CD4-positive, alpha-beta T cell treated with Interleukin-17A for 1 hour (primary cell): ENCODE results near the gene MGST3.
A peak's percentile ranks its signal among the peaks of the same experiment; 100 is the strongest.
"Not testable (repeated sequence)": the region's sequence is repeated elsewhere in the genome, so short reads cannot be mapped to it uniquely, and the experiment has no call there.

ENCODE experiments used
- DNase-seq: peaks from one replicate; pipeline ENCODE4 v3.0.0-alpha.2; 2020

MGST3 gene

DNA sequence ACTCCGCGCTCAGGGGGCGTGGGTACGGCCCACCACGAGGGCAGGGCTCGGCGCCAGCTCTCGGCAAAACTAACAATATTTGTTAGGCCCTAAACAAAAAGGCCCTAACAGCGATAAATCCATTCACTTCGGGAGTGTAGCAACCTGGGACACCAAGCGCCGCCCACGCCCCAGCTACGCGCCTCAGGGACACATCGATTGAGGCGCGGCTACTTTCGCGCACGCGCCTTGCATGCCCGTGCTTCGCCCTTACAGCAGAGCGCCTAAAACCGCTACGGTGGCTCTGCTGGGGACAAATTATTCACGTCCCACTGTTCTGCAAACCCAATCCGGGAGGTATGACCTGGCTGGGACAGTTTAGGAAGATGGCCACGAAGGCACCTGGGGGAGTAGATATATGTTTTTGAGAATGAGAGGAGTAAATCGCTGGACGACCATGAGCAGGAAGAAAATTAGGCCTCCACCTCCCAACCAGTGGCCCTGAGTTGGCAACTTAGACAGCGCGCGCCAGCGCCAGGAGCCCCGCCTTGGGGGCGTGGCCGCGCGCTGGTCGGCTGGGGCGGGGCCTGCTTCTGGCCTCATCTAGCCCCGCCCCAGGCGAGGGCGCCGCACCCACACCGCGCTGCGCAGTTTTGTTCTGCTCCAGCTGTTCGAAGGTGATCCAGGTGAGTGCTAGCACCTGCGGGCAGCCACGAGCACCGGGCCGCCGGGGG, at the start of gene MGST3:
MGST3 (plus strand) TSS at position 606 of the 713 bp plus-strand sequence. CDS start 18,614 bp downstream, outside the sequence.
- DNase-seq, result peak; percentile 95

DNA sequence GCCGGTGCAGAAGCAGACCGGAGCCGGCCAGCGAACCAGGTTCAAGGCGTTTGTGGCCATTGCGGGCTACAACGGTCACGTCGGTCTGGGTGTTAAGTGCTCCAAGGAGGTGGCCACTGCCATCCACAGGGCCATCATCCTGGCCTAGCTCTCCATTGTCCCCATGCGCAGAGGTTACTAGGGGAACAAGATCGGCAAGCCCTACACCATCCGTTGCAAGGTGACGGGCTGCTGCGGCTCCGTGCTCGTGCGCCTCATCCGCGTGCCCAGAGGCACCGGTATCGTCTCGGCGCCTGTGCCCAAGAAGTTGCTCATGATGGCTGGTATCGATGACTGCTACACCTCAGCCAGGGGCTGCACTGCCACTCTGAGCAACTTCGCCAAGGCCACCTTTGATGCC, 49.1 kb upstream of the MGST3 start:
- DNase-seq, result no peak

DNA sequence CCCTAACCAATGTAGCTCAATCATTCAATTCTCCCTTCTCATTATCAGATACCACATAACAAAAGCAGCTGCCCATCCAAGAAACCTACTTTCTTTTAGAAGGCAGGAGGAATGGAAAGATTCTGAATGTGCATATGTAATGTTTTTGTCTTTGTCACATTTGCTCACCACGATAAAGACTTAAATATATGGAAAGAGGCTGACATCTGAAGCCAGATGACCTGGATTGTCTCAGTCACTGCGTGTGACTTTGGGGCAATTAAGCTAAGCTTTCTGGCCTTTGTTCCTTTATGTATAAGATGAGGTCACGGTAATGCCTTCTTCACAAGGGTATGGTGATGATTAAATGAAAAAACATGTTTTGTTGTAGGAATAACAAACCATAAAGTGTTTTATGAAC, 44.6 kb upstream of the MGST3 start:
- DNase-seq, result no peak

DNA sequence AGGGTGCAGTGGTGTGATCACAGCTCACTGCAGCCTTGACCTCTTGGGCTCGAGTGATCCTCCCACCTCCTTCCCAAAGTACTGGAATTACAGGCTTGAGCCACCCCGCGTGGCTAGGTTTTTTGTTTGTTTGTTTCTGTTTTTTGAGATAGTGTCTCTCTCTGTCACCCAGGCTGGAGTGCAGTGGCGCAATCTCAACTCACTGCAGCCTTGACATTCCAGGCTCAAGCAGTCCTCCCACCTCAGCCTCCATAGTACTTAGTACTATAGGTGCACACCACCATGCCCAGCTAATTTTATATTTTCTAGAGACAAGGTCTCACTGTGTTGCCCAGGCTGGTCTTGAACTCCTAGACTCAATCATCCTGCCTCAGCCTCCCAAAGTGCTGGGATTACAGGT, 39.6 kb upstream of the MGST3 start:
- DNase-seq, result not testable (repeated sequence)

DNA sequence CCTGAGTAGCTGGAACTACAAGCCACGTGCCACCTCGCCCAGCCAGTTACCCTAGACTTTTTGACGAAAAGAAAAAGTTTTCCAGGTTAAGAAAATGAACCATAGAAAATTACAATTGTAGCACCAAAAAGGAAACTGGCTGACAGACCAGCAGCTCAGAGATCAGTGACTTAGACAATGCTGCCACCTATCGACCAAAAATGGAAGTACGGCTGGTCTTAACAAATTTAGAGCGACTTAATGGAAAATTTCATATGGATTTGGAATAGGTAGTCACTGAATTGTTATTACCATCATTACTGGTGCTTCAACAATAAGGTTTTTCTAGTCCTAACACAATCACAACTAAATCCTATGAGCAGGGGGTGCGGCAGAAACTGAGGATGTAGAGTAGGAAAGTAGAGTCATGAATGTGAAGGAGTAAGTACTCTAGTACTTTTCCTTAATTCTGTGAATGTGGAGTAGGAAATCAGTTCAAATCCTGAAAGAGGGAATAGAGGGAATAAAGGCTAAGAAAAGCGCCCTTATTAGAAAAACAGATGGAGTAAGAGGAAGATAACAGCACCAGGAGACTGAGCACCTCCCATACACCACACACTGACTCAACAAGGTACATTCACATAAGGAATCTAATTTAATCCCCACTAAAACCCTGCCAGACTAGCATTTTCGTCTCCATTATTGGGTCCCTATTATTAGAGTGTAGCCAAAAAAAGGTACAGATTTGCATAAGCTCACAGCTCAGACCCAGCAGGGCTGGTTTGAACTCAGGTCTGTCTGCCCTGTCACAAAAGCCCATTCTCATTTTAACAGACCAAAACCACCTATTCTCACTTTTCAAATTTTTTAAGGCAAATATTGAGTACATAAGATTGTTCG, 37.9 kb upstream of the MGST3 start:
- peak; percentile 83 for DNase-seq

DNA sequence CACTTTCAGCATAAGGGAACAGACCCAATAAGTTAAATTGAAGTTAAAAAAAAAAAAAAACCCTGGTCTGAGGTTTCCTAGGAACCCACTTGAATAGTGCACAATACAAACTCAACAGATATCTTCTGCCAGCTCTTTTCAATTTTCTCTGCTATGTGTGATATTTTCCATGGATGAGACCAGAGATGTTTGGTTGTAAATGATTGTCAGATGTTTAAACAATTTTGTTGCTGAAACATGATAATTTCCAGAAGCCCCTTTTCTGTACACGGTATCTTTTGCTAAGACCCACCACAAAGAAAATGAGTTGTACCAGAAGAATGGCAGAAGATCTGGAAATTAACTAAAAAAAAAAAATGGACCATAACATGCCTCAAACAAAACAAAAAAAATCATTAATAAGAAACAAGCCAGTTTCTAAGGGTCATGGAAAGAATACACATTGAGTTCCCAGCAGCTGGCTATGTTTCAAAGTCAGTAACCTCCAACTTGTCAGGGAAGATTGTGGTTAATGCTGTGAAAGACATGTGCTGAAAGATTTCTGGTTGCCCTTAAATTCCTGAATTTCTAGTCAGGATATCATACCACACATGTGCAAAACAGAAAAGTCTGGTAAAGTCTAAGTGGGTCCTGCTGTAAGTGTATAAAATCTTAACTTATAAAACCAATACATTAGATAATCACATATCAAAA, 35.6 kb upstream of the MGST3 start:
- DNase-seq, result no peak

DNA sequence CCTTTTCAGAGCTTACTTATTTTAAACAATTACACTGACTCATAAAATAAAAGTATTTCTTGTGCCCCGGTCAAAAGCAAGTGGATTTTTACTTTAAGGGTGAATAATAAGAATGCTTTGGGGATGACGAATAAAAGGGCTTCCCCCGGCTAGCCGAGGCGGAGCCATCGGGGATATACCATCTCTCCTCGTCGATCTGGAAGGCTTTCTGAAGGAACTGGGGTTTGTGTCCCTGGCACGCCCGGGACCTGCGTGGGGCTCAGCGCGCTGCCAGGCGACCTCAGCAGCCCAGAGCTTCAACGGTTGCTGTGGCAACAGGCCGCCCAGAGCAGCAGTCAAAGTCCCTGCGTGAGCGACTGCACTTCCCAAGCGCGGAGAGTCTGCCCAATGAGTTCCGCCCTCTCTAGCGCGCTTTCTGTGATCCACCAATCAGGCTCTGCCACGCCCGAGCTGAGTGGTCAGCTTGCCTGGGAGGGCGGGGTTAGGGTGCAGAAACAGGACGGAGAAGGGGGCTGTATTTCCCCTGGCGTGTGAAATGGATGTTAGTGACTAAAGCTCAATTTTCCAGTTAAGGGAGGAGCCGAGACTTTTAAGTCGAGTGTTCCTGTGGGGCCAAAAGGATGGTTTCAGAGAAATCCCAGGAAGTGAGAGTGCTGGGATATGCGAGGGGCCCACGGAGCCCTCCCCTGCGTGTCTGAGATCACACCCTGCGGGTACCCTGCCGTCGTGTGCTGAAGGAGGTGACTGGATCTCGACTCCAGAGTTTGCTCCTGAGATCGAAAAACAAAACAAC, 33.0 kb upstream of the MGST3 start:
- DNase-seq, result peak; percentile 95

DNA sequence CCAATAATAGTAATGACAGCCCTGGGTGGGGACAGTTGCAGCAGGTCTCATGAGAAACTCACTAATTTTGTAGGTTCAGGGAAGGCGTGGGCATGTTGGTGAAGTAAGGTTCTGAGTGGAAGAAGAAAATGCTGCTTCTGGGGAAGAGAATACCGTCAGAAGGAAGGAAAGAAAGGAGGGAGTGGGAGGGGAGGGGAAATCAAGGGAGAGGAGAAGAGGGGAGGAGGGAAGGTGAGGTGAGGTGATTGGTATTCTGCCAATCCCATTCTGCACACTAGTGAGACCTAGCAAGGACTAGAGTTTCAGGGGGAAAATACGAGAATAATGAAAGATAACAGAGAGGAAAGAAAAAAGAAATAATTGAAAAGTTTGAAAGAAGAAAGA, 32.4 kb upstream of the MGST3 start:
- DNase-seq, result no peak

DNA sequence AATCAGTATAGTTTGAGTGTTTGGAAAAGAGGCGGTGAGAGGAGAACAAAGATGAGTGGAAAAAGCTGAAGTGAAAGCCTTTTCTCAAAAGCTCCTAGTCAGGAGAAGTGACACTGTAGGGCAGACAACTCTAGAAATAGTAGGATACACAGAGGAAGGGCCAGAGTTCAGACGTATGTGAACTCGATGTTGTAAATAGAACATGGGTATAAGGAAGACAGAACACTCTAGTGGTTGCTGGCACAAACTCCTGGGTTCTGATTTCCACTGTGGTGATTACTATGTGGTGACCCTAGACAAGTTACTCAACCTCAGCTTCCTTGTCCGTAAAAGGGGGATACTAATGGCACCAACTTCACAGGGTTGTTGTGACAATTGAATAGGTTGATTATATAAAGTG, 30.2 kb upstream of the MGST3 start:
- DNase-seq, result no peak

DNA sequence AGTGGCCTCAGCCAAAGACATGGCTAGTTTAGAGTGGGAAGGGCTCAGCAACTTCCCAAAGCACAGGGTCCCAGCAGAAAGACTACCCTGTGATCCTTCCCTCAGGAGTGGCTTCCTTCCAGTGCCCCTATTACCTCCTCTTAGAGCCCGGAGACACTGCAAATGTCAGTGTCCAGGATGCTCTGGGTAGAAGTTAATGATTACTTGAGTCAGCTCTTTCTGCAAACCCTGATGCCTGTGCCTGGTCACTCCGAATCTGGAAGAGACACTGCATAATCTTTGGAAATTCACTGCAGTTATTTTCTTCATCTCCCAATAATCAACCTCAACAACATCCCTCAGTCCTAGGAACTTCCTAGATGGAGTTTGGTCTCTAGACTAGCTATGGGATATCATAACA, 27.2 kb upstream of the MGST3 start:
- DNase-seq, result no peak

DNA sequence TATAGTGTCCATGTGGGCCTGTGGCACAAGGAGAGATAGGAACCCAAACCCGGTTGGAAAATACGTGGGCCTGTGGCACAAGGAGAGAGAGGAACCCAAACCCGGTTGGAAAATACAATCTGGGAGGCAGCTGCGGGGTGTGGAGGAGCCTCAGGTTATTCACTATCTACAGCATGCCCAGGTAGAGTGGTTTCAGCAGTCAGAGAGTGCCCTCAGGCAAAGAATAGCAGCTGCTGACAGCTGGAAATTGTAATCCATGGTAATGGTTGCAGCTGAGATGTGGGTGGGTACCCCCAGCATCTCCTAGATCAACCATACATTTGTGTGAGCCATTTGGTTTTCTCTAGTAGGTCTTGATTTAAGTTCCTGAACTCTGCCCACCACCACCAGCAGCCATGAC, 25.8 kb upstream of the MGST3 start:
- no peak for DNase-seq

DNA sequence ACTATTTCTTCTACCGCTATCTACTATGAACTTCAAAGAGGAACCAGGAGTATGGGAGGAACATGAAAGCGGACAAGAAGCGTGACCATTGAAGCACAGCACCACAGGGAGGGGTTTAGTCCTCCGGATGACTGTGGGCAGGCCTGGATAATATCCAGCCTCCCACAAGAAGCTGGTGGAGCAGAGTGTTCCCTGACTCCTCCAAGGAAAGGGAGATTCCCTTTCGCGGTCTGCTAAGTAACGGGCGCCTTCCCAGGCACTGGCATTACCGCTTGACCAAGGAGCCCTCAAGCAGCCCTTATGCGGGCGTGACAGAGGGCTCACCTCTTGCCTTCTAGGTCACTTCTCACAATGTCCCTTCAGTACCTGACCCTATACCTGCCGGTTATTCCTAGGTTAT, 24.4 kb upstream of the MGST3 start:
- DNase-seq, result not testable (repeated sequence)

DNA sequence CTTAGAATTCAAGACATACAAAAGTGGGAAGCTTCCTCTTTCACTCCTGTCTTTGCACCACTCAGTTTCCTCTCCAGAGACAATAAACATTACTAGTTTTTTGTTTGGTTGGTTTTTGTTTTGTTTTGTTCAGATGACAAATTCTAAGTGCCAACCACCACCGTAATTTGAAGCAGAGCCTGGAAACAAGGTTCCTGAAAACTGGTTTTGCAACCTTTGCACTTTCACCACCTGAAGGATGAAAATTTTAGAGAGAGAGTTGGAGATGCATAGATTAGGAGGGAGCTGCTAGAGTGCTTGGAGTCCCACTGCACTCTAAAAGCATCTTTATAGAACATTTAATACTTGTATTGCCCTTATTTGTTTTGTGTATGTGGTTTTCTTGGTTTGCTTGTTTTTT, 20.2 kb upstream of the MGST3 start:
- no peak for DNase-seq

DNA sequence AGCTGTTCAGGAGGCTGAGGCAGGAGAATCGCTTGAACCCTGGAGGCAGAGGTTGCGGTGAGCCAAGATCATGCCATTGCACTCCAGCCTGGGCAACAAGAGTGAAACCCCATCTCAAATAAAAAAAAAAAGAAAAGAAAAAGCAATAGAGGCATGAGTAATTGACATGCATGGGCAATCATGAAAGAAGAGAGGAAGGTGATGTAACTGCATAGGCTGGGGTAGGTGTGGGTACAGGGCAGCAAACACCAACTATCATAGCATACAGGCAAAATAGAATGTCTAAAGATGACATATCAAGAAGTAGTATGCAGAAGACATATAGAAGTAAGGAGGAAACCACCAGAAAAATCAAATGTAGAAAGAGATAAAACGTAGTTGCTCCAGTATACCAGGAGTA, 19.0 kb upstream of the MGST3 start:
- no peak for DNase-seq

DNA sequence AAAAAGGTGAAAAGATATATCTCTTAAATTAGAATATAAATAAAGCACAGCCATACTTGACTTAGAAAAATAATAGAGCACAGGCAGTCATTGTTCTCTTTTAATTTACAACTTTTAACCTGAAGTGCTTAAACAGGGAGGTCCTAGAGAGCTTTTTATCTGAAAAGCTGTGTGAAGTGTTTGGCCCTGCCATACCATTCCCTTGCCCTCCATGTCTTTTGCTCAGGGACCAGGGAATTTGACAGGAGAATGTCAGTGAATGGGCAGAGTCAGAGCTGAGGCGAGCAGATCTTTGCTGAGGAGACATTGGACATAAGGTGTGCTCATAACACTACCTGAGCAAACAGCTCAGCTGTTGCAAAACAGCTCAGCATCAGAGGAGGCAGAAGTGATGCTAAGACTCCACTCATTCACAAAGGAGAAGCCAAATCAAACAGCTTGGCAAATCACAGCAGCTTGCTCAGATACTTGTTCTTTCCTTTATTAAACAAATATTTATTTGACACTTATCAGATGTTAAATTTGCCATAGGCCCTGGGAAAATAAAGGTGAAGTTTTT, 14.9 kb upstream of the MGST3 start:
- DNase-seq, result no peak

DNA sequence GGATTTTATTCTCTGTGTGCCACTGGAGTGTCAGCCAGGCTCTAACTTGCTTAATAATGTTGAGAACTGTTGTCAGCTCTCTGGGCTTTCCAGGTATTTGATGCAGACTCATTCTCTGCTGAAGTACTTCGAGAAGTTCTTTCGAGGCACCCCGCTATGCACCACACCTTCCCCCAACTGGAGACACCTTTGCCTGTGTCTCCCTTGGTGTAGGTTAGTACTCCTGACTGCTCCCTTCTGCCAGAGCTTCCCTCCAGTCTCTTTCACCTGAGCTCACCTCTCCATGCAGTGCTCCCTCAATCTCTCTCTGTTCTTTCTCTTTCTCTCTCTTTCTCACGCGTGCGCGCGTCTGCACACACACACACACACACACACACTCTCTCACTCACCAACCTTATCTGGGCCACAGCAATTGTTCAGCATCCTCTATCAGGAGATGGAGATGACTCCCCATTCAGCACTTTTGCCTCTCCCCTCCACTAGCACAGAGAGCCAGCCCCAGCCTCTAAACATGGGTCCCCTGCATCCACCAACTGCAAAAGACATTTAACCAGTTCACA, 14.0 kb upstream of the MGST3 start:
- DNase-seq, result no peak

DNA sequence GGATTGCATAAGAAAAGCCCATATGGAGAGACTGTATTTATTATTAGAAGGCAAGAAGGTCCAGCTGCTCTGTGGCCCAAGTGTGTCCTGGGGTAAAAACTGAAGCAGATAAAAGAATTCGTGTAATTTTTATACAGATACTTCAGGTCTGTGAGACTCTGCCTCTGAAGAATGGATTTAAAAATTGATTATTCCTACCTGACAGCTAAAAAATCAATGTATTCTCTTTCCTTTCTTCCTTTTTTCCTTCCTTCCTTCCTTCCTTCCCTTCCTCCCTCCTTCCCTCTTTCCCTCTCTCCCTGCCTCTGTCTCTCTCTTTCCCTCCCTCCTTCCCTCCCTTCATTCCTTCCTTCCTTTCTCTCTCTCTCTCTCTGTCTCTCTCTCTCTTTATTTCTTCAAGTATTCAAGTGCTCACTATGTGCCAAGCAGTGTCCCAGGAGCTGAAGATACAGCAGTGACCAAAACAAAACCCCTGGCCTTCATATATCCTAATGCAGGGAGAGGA, 11.3 kb upstream of the MGST3 start:
- no peak for DNase-seq

DNA sequence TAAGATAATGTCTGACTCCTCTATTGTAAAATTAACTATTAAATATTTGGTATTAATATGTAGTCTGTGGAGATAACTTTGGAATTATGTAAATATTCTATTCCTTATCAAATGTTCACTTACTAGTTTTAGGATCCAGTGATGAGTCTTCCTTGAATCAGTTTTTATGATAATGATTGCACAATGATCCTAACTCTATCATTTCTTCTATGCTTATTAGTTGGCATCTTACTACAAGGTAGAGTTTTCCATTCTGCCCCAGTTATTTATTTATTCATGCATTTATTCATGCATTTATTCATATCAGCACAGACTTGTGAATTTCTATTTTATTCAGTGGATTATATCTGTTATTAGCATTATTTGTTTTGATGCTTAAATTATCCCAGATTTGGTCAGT, 7.4 kb upstream of the MGST3 start:
- no peak for DNase-seq

DNA sequence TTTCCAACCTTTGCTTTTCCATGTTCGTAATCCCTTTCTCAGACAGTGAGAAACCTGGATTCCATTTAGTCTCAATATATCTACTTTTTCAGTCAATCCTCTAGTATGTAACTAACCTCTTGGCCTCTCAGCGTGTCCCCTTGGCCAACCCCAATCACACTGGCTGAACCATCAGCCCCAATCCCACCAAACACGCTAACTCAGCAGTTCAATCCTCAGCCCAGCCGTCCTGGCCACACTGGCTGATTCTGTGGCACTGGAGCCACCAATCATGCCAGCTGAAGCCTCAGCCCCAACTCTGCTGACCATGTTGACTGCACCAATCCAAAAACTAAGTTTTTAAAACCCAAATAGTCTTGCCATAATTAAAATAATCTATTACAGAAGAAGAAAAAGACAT, 6.6 kb upstream of the MGST3 start:
- DNase-seq, result no peak

DNA sequence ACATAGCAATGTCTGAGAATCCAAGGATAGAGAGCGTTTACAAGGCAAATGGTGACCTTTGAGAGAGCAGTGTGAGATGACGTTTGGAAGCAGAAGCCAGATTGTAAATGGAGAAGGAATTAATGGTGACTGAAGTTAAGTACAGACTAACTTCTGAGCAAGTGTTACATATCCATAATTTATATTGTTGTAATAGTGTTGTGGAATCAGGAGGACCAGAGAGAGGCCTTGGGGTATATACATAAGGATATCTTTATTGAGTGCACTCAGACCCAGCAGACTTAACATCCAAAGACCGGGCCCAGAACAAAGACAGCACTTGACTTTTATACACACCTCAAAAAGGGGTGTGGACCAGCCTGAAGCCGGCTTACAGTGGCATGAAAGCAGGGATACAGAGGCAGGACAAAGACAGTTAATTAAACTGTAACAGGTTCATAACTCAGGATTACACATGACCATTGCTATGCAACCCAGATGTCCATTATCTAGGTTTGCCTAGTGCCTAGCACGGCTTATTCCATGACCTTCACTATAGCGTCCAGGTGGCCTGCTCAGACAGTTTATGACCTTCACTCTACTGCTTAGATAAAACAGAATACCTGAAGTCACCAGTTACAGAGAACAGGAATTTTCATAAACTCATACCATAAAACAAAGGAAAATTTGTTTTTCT, 2.7 kb upstream of the MGST3 start:
- no peak for DNase-seq

DNA sequence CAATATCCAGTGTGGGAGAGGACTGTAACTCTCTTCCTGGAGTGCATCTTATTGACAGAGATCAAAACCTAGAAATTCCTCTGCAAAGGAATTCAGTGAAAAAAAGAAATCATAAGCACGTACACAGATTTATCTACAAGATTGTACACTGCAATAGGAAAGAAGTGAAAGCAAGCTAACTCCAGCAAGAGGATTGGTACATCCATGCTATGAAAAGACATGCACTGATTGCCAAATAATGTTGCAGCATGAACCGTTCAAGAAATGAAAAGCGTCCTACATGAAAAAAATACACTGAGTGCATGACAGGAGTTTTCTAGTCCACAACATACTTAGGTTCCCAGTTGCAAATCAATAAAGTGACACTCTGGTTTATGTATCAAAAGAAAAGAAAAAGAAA, 1.9 kb upstream of the MGST3 start:
- DNase-seq, result no peak
